GM19351 (cell line): ENCODE results near the gene GAB4.
"Not testable (repeated sequence)": the region's sequence is repeated elsewhere in the genome, so short reads cannot be mapped to it uniquely, and the experiment has no call there.

Source experiments
- ATAC-seq: cut with Tn5 transposase; IDR thresholded peaks from one replicate; pipeline ENCODE4 v1.9.1; 2021; ENCODE audit warnings: mild to moderate bottlenecking, moderate library complexity; ENCODE audit not compliant: unreplicated experiment

Gene GAB4, protein sequence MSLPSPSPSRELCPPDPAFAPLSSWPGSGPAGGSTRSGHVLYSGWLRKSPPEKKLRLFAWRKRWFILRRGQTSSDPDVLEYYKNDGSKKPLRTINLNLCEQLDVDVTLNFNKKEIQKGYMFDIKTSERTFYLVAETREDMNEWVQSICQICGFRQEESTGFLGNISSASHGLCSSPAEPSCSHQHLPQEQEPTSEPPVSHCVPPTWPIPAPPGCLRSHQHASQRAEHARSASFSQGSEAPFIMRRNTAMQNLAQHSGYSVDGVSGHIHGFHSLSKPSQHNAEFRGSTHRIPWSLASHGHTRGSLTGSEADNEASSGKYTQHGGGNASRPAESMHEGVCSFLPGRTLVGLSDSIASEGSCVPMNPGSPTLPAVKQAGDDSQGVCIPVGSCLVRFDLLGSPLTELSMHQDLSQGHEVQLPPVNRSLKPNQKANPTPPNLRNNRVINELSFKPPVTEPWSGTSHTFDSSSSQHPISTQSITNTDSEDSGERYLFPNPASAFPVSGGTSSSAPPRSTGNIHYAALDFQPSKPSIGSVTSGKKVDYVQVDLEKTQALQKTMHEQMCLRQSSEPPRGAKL

GRCh38 chr22:17007852-17008731 lies at the start of gene GAB4:
TSS of gene GAB4 (minus strand) at chr22:17008222. CDS start at chr22:17008114, 108 bp downstream.
- no peak for ATAC-seq

- ATAC-seq: no peak
Observed at GRCh38 chr22:17056807-17057206, 48.8 kb upstream of the GAB4 start.

DNA sequence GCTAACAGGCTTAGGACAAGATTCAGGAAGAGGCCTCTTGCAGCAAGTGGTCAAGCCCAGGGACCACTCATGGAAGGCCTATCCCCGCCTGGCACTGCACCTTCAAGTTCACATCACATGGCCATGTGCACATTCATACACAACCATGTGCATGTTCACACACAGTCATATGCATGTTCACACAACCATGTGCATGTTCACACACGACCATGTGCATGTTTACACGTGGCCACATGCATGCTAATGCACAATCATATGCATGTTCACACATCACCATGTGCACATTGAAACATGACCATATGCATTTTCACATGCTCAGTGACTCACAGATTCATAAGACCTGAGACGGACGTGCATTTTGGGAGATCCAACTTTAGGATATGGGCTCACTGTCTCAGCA lies 48.0 kb upstream of the GAB4 start:
- no peak for ATAC-seq

DNA sequence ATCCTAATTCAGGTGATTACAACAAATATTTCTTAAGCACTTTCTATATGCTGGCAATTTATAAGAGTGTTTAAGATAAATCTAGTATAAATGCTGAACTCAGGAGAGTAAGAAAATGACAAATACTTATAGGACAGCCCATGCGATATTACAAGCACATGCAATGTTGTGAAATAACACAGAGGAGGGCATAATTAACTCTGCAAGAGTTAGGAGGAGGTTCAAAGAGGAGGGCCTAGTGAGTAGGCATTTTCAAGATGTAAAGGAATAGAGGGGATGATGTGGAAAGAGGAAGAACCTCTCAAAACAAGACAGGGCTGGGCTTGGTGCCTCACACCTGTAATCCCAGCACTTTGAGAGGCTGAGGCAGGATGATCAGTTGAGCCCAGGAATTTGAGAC lies 39.6 kb upstream of the GAB4 start:
- ATAC-seq: no peak

GRCh38 chr22:17046566-17047348 lies 38.7 kb upstream of the GAB4 start:
- no peak for ATAC-seq

GRCh38 chr22:17043521-17043920 lies 35.5 kb upstream of the GAB4 start:
- no peak for ATAC-seq

DNA sequence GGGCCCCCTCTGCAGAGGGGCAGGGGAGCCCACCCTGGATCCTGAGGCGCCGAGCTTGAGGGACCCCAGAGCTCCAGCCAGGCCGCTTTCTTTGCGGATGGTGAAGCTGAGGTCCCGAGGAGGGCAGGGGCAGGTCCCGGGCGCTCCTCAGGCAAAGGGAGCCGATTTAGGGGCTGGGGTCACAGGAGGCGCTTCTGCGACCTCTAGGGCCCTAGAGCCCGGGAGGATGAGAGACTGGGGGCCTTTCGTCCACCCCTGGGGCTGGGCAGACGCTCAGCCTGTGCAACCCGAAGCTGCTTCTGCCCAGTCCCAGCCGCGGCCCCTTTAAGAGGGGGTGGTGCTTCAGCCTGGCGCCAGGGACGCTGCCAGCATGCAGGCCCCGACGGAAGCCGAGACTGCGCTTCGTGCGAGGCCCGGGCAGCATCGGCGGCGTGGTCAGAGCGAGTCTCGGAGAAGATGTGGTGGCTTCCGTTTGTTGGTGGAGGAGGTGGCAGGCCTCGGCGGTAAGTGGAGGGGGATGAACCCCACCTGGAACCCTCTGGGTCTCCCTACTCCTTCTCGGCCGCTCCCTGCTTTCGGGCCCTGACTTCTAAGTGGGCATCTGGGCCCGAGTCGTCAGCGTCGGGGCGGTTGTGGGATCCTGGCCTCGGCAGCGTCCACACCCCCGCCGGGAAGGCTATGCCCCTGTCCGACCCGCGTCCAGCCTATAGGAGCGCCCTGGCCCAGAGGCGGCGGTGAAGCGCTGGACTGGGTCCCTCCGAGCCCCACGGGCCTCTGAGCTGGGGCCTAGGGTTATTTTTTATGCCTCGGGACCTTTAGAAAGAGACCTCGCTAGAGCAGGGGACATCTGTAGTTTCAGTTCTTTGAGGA lies 29.1 kb upstream of the GAB4 start:
- not testable (repeated sequence) for ATAC-seq

- ATAC-seq: not testable (repeated sequence)
Observed at GRCh38 chr22:17035976-17036841, 28.2 kb upstream of the GAB4 start.

- ATAC-seq: no peak
Observed at GRCh38 chr22:17035246-17035645, 27.2 kb upstream of the GAB4 start.

- ATAC-seq: not testable (repeated sequence)
Observed at GRCh38 chr22:17034532-17034931, 26.5 kb upstream of the GAB4 start.

GRCh38 chr22:17032277-17032676 lies 24.3 kb upstream of the GAB4 start:
- not testable (repeated sequence) for ATAC-seq

GRCh38 chr22:17024380-17024779 lies 16.4 kb upstream of the GAB4 start:
- not testable (repeated sequence) for ATAC-seq

- not testable (repeated sequence) for ATAC-seq
Observed at GRCh38 chr22:17015552-17015951, 7.5 kb upstream of the GAB4 start.

- not testable (repeated sequence) for ATAC-seq
Observed at GRCh38 chr22:17014101-17014440, 6.0 kb upstream of the GAB4 start.

GRCh38 chr22:17013396-17014100 lies 5.5 kb upstream of the GAB4 start:
- ATAC-seq: no peak

GRCh38 chr22:17012267-17012666 lies 4.2 kb upstream of the GAB4 start:
- ATAC-seq: no peak

GRCh38 chr22:17009640-17010291 lies 1.7 kb upstream of the GAB4 start:
- no peak for ATAC-seq

DNA sequence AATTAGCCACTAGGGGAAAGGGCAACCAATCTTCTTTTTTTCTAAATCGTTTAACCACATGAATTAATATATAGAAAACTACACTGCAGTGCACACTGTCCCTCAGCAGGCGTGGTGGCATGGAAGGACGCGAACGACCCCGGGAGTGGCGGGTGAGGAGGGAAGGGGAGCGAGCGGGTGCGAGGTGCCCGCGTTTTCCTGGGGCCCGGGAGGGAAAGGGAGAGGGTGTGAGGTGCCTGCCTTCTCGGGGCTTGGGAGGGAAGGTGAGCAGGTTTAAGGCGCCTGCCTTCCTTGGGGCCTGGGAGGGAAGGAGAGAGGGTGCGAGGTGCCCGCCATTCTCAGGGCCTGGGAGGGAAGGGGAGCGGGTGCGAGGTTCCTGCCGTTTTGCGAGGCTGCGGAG lies 765 bp downstream of the GAB4 start:
- no peak for ATAC-seq
